Peyer's patch (tissue), 4 donors: Measurements from ENCODE around the gene ZFR2. TPM values are rescaled to one million over a fixed set of nuclear protein-coding genes. Genes with fewer than 3 reads are reported as not detected.
A peak's percentile ranks its signal among the peaks of the same experiment; 100 is the strongest.

Source experiments
- DNase-seq, 3 donors: peaks; one replicate each; pipeline ENCODE4 v3.0.0-alpha.2; 2017 to 2019
- H3K27ac ChIP-seq, 4 donors: fragments of 200-600 bp; sonication (generic); one replicate each; pipeline ENCODE4 v1.5.1; 2016 to 2019
- H3K27me3 ChIP-seq, 2 donors: fragments of 200-600 bp; sonication (generic); one replicate each; pipeline ENCODE4 v1.5.1; 2019
- H3K36me3 ChIP-seq, 3 donors: fragments of 200-600 bp; sonication (generic); one replicate each; pipeline ENCODE4 v1.5.1; 2016 to 2019
- H3K4me1 ChIP-seq, 4 donors: fragments of 200-600 bp; sonication (generic); one replicate each; pipeline ENCODE4 v1.5.1; 2016 to 2019
- H3K4me3 ChIP-seq, 4 donors: fragments of 200-600 bp; sonication (generic); 1 replicate in 3 of 4; 2 replicates in 1 of 4; pipeline ENCODE4 v1.5.1; 2016 to 2019; ENCODE audit warnings: mild to moderate bottlenecking in 1 of 4
- H3K9me3 ChIP-seq, 4 donors: fragments of 200-600 bp; sonication (generic); one replicate each; pipeline ENCODE4 v1.5.1; 2016 to 2019; ENCODE audit warnings: mild to moderate bottlenecking in 1 of 4
- POLR2A ChIP-seq, 2 donors: fragments of 450-650 bp; IDR thresholded peaks; one replicate each; pipeline ENCODE4 v1.5.1; 2017; ENCODE audit warnings: antibody characterized with exemption in 2 of 2, mild to moderate bottlenecking in 2 of 2, moderate library complexity in 2 of 2
- total RNA-seq, 4 donors: library from RNA; depleted of rRNA; stranded (reverse); fragments of >200 nt; gene quantifications; one replicate each; pipeline ENCODE4 v1.1.0, GENCODE V29; 2016
- TF ChIP-seq, protein P1 (sequence below), 6 experiments: fragments of 450-650 bp in 4 of 6; fragments of 200-600 bp in 2 of 6; sonication (generic) in 1 of 6; IDR thresholded peaks; one replicate each; pipeline ENCODE4 v1.5.1; 2017 to 2019; ENCODE audit warnings: antibody characterized with exemption in 6 of 6, mild to moderate bottlenecking in 3 of 6, moderate library complexity in 1 of 6

ZFR2 gene
- total RNA-seq, 4 donors from 2014 or later, result not detected

DNA sequence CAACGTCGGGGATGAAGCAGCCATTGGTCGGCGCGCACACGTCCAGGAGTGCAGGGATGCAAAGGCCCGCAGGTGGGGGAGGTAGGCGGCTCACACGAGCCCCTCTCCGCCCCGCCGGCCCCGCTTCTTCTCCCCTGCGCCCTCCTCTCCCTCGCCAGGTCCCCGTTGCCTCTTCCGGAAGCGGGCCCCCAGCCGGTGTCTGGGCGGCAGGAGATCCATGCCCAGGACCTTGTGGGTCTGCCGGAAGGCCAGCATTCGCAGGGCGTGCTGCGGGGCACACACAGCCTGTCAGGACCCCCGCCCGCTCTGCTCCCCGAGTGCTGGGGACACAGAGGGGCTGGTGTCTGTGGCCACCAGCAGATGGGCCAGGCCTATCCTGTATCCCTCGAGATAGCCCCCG lies 63.0 kb downstream of the ZFR2 start:
- H3K36me3 ChIP-seq, result no peaks in the 10 kb centered on the region
- no peaks in the 10 kb centered on the region for H3K9me3 ChIP-seq
- H3K27me3 ChIP-seq, result peaks cover 0 to 10% of the 10 kb centered on the region in 2 donors
- H3K4me3 ChIP-seq, result no peak overlapping the region
- peaks cover 0 to 25% (median 13%) of the 10 kb centered on the region in 4 donors for H3K4me1 ChIP-seq
- TF ChIP-seq, protein P1, sequence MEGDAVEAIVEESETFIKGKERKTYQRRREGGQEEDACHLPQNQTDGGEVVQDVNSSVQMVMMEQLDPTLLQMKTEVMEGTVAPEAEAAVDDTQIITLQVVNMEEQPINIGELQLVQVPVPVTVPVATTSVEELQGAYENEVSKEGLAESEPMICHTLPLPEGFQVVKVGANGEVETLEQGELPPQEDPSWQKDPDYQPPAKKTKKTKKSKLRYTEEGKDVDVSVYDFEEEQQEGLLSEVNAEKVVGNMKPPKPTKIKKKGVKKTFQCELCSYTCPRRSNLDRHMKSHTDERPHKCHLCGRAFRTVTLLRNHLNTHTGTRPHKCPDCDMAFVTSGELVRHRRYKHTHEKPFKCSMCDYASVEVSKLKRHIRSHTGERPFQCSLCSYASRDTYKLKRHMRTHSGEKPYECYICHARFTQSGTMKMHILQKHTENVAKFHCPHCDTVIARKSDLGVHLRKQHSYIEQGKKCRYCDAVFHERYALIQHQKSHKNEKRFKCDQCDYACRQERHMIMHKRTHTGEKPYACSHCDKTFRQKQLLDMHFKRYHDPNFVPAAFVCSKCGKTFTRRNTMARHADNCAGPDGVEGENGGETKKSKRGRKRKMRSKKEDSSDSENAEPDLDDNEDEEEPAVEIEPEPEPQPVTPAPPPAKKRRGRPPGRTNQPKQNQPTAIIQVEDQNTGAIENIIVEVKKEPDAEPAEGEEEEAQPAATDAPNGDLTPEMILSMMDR (IDR thresholded peaks at IDR 0.05), result no peak
- no peak for TF ChIP-seq POLR2A (IDR thresholded peaks at IDR 0.05)
- H3K27ac ChIP-seq, result no peak overlapping the region
- no peak for DNase-seq

DNA sequence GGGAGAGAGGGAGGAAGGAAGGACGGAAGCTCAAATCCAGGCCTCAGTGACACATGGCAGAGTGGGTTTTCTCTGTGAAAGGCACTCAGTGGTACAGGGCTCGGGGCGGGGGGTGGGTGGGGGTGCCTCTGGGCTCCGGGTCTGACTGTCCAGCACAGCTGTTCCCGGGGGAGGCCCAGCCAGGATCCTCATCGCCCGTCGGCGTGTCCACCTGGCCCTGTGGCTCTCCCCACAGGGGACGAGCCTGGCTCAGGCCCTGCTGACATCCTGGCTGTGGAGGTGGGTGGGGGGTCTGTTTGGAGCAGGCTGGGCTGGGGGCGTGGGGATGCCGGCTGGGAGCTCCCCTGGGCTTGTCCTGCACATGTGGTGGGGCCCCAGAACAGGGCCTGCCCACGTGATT lies 64.4 kb downstream of the ZFR2 start:
- H3K4me3 ChIP-seq, result no peak overlapping the region
- no peak for DNase-seq
- H3K9me3 ChIP-seq, result no peaks in the 10 kb centered on the region
- H3K27me3 ChIP-seq, result peaks cover 0 to 10% of the 10 kb centered on the region in 2 donors
- no peak overlapping the region for H3K27ac ChIP-seq
- H3K4me1 ChIP-seq, result peaks cover 0 to 16% (median 11%) of the 10 kb centered on the region in 4 donors
- TF ChIP-seq, protein P1 (IDR thresholded peaks at IDR 0.05), result no peak
- no peak for TF ChIP-seq POLR2A (IDR thresholded peaks at IDR 0.05)
- no peaks in the 10 kb centered on the region for H3K36me3 ChIP-seq

DNA sequence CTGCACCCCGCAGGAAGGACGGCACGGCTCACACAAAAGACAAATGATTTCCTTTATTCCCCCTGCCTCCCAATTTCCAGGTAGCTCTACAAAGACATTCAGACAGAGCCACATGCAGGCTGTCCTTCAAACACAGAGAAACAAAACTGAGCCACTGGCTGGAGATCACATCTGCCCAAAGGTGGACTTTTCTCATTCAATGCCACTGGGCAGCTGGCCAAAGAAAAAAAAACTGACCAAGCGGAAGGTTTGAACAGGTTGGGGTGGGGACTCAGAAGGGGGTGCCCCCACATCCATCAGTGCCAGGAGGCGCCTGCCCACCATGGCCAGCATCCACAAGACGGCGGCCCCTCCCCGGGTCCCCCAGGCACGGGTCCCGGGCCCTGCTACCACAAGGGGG lies 64.9 kb downstream of the ZFR2 start:
- no peak for DNase-seq
- H3K36me3 ChIP-seq, result no peaks in the 10 kb centered on the region
- peaks cover 0 to 10% of the 10 kb centered on the region in 2 donors for H3K27me3 ChIP-seq
- H3K4me1 ChIP-seq, result peaks cover 0 to 16% (median 11%) of the 10 kb centered on the region in 4 donors
- no peak overlapping the region for H3K4me3 ChIP-seq
- no peaks in the 10 kb centered on the region for H3K9me3 ChIP-seq
- no peak for TF ChIP-seq POLR2A (IDR thresholded peaks at IDR 0.05)
- TF ChIP-seq, protein P1 (IDR thresholded peaks at IDR 0.05), result no peak
- no peak overlapping the region for H3K27ac ChIP-seq

DNA sequence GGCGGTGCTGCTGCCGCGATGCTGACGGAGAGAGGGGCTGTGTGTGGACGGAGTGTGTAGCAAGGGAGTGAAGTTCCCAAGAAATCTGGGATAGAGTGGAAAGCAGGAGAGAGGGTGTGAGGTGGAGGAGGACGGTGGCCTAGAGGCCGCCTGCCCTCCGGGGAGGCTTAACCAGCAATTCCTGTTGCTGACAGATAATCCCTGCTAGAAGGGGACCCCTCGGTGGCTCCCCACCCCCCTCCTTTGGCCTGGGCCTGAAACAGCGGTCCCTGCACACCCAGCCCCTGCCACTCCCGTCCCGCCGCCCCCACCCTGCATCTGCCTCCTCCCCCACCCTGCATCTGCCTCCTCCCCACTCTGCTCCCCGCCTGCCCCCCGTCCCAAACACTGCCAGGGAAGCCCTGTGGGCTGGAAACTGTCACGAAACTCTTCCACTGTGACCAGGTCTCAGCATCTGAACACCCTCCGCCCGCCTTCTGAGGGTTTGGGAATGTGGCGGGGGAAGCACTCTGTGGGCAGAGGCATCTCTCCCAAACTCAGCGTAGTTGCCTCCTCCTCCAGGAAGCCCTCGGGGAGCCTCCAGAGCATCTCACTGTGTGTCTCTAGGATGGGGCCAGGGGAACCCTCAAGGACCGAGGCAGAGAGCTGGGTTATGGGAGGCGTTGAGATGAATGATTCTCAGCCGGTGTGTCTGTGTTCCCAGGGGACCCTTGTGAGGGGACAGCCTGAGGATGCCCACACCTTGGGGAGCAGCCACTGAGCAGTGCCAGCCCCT lies 65.5 kb downstream of the ZFR2 start:
- Histone ChIP-seq H3K4me1 (peaks cover 0 to 16% (median 11%) of the 10 kb centered on the region in 4 donors), H3K4me3 (no peak overlapping the region), H3K27me3 (peaks cover 0 to 10% of the 10 kb centered on the region in 2 donors), H3K36me3 (no peaks in the 10 kb centered on the region), H3K9me3 (no peaks in the 10 kb centered on the region), H3K27ac (no peak overlapping the region)
- DNase-seq, result no peak
- TF ChIP-seq, protein P1 (IDR thresholded peaks at IDR 0.05), result no peak
- TF ChIP-seq POLR2A (IDR thresholded peaks at IDR 0.05), result no peak

DNA sequence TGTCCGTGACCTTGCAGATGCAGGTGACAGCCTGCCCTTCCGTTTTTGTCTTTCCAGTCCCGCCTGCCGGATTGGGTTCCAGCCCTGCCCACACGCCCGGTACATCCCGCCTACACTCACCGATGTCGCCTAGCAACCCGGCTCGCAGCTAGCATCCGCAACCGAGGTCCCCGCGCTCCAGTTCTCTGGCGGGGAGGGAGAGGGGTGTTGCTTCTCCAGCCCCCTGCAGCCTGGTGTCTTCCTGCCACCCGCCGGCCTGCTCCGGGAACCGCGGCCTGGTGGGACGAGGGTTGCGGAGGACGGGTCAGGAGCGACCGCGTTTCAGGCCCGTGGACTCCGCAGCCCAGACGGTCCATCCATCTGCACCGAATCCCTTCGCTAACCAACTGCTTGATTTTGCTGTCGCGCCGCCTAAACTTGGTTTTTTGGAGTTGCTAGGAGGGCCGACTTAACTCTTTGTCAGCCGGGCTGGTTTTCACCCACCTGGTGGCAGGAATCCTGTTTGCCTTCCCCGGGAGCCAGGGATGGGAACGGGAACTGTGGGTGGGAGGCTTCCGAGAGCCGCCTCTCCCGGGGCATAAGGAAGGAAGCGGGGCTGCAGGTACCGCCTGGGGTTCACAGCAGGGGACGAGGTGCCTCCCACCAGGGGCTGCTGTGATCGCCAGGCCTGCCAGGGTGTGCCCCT lies 67.3 kb downstream of the ZFR2 start:
- peaks cover 0 to 14% (median 9%) of the 10 kb centered on the region in 4 donors for H3K4me1 ChIP-seq
- no peaks in the 10 kb centered on the region for H3K36me3 ChIP-seq
- H3K27me3 ChIP-seq, result peaks cover 0 to 10% of the 10 kb centered on the region in 2 donors
- H3K9me3 ChIP-seq, result no peaks in the 10 kb centered on the region
- peak overlapping the region in 3 of 4 donors; percentile 13 to 40 (median 31) for H3K4me3 ChIP-seq
- TF ChIP-seq, protein P1 (IDR thresholded peaks at IDR 0.05), result no peak
- TF ChIP-seq POLR2A (IDR thresholded peaks at IDR 0.05), result no peak
- H3K27ac ChIP-seq, result no peak overlapping the region
- peak in 2 of 3 donors; percentile 59 to 77 for DNase-seq
